A549 (cell line): ENCODE data around the gene DPEP2.

Source experiments
- CHD2 ChIP-seq: fragments of 150-350 bp; IDR thresholded peaks from 2 replicates; pipeline ENCODE4 v1.6.1; 2014; ENCODE audit warnings: low read length; ENCODE audit not compliant: partially characterized antibody
- EP300 ChIP-seq, 2 experiments: fragments of >200 bp; sonication (Bioruptor Twin); formaldehyde crosslinking; IDR thresholded peaks; 2 replicates in 1 of 2; 3 replicates in 1 of 2; pipeline ENCODE4 v1.6.1; 2016 to 2017
- FOSL2 ChIP-seq, 2 experiments: fragments of 450-650 bp in 1 of 2; fragments of >200 bp in 1 of 2; sonication (Bioruptor Twin) in 1 of 2; formaldehyde crosslinking; IDR thresholded peaks; 2 replicates each; pipeline versions ENCODE4 v1.5.0 to v1.6.1; 2016 to 2020; ENCODE audit warnings: mild to moderate bottlenecking in 1 of 2, moderate library complexity in 1 of 2
- KDM1A ChIP-seq: fragments of 200-600 bp; sonication (generic); IDR thresholded peaks from 2 replicates; pipeline ENCODE4 v1.6.1; 2016; ENCODE audit warnings: low read depth, mild to moderate bottlenecking
- NR3C1 ChIP-seq: fragments of >200 bp; sonication (Bioruptor Twin); formaldehyde crosslinking; IDR thresholded peaks from 3 replicates; pipeline ENCODE4 v1.6.1; 2017
- RAD21 ChIP-seq, 2 experiments: fragments of >200 bp in 1 of 2; sonication (Bioruptor Twin) in 1 of 2; formaldehyde crosslinking in 1 of 2; IDR thresholded peaks in 1 of 2; conservative IDR thresholded peaks in 1 of 2; 2 replicates in 1 of 2; 3 replicates in 1 of 2; pipeline ENCODE4 v1.6.1; 2012 to 2018; ENCODE audit warnings: inconsistent platforms in 1 of 2
- RFX5 ChIP-seq: fragments of 450-650 bp; IDR thresholded peaks from 2 replicates; pipeline ENCODE4 v1.7.1; 2014; ENCODE audit warnings: antibody characterized with exemption, mild to moderate bottlenecking, moderate library complexity
- TF ChIP-seq, protein P1 (sequence below): IDR thresholded peaks from 2 replicates; pipeline ENCODE4 v1.6.1; 2012
- TF ChIP-seq, protein P2 (sequence below): fragments of 200-600 bp; sonication (generic); IDR thresholded peaks from 2 replicates; pipeline ENCODE4 v1.6.1; 2016; ENCODE audit warnings: antibody characterized with exemption, mild to moderate bottlenecking, moderate library complexity
- TF ChIP-seq, protein P3 (sequence below): fragments of >200 bp; sonication (Bioruptor Twin); formaldehyde crosslinking; IDR thresholded peaks from 3 replicates; pipeline ENCODE4 v1.5.1; 2016
- TF ChIP-seq, protein P4 (sequence below): IDR thresholded peaks from 2 replicates; pipeline ENCODE4 v1.6.1; 2012

DNA sequence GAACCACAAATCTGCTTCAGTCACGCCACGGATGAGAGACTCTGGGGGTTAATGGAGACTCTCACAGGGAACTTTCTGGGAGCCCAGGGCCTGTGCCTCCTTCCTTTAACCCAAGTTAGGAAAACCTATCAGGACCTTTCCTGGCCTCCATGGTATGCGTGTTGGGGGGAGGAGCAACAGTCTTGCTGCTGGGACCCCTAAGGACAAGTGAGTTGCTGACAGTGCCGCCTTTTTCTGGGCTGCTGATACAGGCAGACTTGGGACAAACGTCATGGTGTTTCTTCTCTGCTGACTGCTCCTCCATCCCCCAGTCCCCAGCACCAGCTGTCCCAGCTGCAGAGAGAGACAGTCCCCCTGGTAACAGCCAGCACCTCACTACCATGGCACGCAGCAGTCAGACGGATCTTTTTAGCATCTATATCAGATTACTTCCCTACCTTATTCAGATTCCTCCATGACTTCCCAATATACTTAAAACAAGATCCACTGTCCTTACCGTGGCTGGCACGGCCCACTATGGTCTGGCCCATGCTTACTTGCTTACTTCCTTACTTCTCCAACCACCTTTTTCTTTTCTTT lies 10.0 kb upstream of the DPEP2 start:
- TF ChIP-seq EP300 (IDR thresholded peaks at IDR 0.05), result no peak
- no peak for TF ChIP-seq RFX5
- TF ChIP-seq, protein P1, sequence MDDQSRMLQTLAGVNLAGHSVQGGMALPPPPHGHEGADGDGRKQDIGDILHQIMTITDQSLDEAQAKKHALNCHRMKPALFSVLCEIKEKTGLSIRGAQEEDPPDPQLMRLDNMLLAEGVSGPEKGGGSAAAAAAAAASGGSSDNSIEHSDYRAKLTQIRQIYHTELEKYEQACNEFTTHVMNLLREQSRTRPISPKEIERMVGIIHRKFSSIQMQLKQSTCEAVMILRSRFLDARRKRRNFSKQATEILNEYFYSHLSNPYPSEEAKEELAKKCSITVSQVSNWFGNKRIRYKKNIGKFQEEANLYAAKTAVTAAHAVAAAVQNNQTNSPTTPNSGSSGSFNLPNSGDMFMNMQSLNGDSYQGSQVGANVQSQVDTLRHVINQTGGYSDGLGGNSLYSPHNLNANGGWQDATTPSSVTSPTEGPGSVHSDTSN, result no peak
- TF ChIP-seq, protein P2, sequence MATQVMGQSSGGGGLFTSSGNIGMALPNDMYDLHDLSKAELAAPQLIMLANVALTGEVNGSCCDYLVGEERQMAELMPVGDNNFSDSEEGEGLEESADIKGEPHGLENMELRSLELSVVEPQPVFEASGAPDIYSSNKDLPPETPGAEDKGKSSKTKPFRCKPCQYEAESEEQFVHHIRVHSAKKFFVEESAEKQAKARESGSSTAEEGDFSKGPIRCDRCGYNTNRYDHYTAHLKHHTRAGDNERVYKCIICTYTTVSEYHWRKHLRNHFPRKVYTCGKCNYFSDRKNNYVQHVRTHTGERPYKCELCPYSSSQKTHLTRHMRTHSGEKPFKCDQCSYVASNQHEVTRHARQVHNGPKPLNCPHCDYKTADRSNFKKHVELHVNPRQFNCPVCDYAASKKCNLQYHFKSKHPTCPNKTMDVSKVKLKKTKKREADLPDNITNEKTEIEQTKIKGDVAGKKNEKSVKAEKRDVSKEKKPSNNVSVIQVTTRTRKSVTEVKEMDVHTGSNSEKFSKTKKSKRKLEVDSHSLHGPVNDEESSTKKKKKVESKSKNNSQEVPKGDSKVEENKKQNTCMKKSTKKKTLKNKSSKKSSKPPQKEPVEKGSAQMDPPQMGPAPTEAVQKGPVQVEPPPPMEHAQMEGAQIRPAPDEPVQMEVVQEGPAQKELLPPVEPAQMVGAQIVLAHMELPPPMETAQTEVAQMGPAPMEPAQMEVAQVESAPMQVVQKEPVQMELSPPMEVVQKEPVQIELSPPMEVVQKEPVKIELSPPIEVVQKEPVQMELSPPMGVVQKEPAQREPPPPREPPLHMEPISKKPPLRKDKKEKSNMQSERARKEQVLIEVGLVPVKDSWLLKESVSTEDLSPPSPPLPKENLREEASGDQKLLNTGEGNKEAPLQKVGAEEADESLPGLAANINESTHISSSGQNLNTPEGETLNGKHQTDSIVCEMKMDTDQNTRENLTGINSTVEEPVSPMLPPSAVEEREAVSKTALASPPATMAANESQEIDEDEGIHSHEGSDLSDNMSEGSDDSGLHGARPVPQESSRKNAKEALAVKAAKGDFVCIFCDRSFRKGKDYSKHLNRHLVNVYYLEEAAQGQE, result no peak
- no peak for TF ChIP-seq RAD21 (conservative IDR thresholded peaks at IDR 0.05 in 1 of 2, IDR thresholded peaks at IDR 0.05 in 1 of 2)
- TF ChIP-seq, protein P3, sequence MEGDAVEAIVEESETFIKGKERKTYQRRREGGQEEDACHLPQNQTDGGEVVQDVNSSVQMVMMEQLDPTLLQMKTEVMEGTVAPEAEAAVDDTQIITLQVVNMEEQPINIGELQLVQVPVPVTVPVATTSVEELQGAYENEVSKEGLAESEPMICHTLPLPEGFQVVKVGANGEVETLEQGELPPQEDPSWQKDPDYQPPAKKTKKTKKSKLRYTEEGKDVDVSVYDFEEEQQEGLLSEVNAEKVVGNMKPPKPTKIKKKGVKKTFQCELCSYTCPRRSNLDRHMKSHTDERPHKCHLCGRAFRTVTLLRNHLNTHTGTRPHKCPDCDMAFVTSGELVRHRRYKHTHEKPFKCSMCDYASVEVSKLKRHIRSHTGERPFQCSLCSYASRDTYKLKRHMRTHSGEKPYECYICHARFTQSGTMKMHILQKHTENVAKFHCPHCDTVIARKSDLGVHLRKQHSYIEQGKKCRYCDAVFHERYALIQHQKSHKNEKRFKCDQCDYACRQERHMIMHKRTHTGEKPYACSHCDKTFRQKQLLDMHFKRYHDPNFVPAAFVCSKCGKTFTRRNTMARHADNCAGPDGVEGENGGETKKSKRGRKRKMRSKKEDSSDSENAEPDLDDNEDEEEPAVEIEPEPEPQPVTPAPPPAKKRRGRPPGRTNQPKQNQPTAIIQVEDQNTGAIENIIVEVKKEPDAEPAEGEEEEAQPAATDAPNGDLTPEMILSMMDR, result no peak
- no peak for TF ChIP-seq NR3C1
- TF ChIP-seq, protein P4, sequence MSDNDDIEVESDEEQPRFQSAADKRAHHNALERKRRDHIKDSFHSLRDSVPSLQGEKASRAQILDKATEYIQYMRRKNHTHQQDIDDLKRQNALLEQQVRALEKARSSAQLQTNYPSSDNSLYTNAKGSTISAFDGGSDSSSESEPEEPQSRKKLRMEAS, result no peak
- no peak for TF ChIP-seq FOSL2 (IDR thresholded peaks at IDR 0.05)
- TF ChIP-seq FOSL2 (CRISPR knock-in tag; IDR thresholded peaks at IDR 0.05), result no peak
- no peak for TF ChIP-seq CHD2
- TF ChIP-seq KDM1A, result no peak
